B cell (primary cell): ENCODE results near the gene NDUFV2. TPM values are rescaled to one million over a fixed set of nuclear protein-coding genes. Genes with fewer than 3 reads are reported as not detected.
"Not testable (repeated sequence)": the region's sequence is repeated elsewhere in the genome, so short reads cannot be mapped to it uniquely, and the experiment has no call there.

Experiments used
- ATAC-seq: fragments of 200-7000 bp; cut with Tn5 transposase; one replicate; pipeline ENCODE4 v1.10.0; 2021; ENCODE audit warnings: low read depth, mild to moderate bottlenecking, moderate number of reproducible peaks, moderate library complexity
- CTCF ChIA-PET: fragments of 350-600 bp; sonication (Branson Sonifier 250); formaldehyde crosslinking; loops from one replicate; lab custom pipeline; 2021; ENCODE audit warnings: antibody characterized with exemption, inconsistent platforms; lab: Charles Lee
- POLR2A ChIA-PET: fragments of 350-600 bp; sonication (Branson Sonifier 250); formaldehyde crosslinking; loops from one replicate; lab custom pipeline; 2021; ENCODE audit warnings: antibody characterized with exemption; lab: Charles Lee
- DNase-seq: peaks from one replicate; pipeline ENCODE4 v3.0.0; 2013
- H2AFZ ChIP-seq: 2 replicates; pipeline ENCODE4 v1.6.1; 2012; ENCODE audit warnings: mild to moderate bottlenecking, low read depth, low read length; ENCODE audit not compliant: insufficient read depth, poor library complexity, severe bottlenecking
- H3K27ac ChIP-seq, 2 donors: 1 replicate in 1 of 2; 2 replicates in 1 of 2; pipeline ENCODE4 v1.5.1; 2012 to 2013; ENCODE audit warnings: low read length in 2 of 2, mild to moderate bottlenecking in 2 of 2, moderate library complexity in 1 of 2
- H3K27me3 ChIP-seq, 4 experiments: fragments of 200-600 bp in 1 of 4; sonication (generic) in 1 of 4; replicated peaks in 1 of 4; 1 replicate in 2 of 4; 2 replicates in 2 of 4; pipeline versions ENCODE4 v1.6.1 to v1.7.0; 2013 to 2016; ENCODE audit warnings: low read length in 3 of 4, mild to moderate bottlenecking in 2 of 4, mixed read lengths in 1 of 4, moderate library complexity in 1 of 4; ENCODE audit not compliant: insufficient read depth in 4 of 4, control insufficient read depth in 3 of 4; ENCODE audit errors: control extremely low read depth in 1 of 4
- H3K36me3 ChIP-seq, 2 experiments: replicated peaks in 1 of 2; 1 replicate in 1 of 2; 2 replicates in 1 of 2; pipeline versions ENCODE4 v1.6.1 to v1.7.1; 2013; ENCODE audit warnings: low read length in 1 of 2; ENCODE audit not compliant: insufficient read depth in 2 of 2, control insufficient read depth in 1 of 2; ENCODE audit errors: control extremely low read depth in 1 of 2, extremely low read depth in 1 of 2
- H3K4me1 ChIP-seq, 2 donors: fragments of 200-600 bp in 1 of 2; sonication (generic) in 1 of 2; 1 replicate in 1 of 2; 2 replicates in 1 of 2; pipeline versions ENCODE4 v1.5.1 to v1.6.1; 2013 to 2017; ENCODE audit warnings: low read length in 2 of 2; ENCODE audit not compliant: control insufficient read depth in 2 of 2, insufficient read depth in 2 of 2
- H3K4me2 ChIP-seq: replicated peaks from 2 replicates; pipeline ENCODE3; 2012; ENCODE audit warnings: mild to moderate bottlenecking, low read depth, low read length; ENCODE audit not compliant: poor library complexity, severe bottlenecking
- H3K4me3 ChIP-seq, 5 experiments: fragments of 200-600 bp in 1 of 5; sonication (generic) in 1 of 5; 1 replicate in 3 of 5; 2 replicates in 2 of 5; pipeline versions ENCODE4 v1.5.1 to v1.7.0; 2011 to 2016; ENCODE audit warnings: low read length in 4 of 5, mild to moderate bottlenecking in 4 of 5, low read depth in 2 of 5, control low read depth in 1 of 5, moderate library complexity in 1 of 5; ENCODE audit not compliant: insufficient read depth in 1 of 5; ENCODE audit errors: control extremely low read depth in 1 of 5, extremely low read depth in 1 of 5
- H3K79me2 ChIP-seq: fragments of 200-600 bp; sonication (generic); one replicate; pipeline ENCODE4 v1.6.0; 2016; ENCODE audit warnings: low read length; ENCODE audit not compliant: control insufficient read depth, insufficient read depth
- H3K9ac ChIP-seq: fragments of 200-600 bp; sonication (generic); 2 replicates; pipeline ENCODE4 v1.6.1; 2017; ENCODE audit warnings: mild to moderate bottlenecking, low read length, moderate library complexity
- H3K9me3 ChIP-seq, 3 donors: one replicate each; pipeline versions ENCODE4 v1.6.1 to v1.7.1; 2013; ENCODE audit warnings: low read length in 2 of 3; ENCODE audit not compliant: control insufficient read depth in 2 of 3, insufficient read depth in 1 of 3; ENCODE audit errors: control extremely low read depth in 1 of 3
- H4K20me1 ChIP-seq: 2 replicates; pipeline ENCODE4 v1.6.0; 2012; ENCODE audit warnings: mild to moderate bottlenecking, low read length; ENCODE audit not compliant: insufficient read depth, control insufficient read depth, poor library complexity, severe bottlenecking
- H3K27ac Mint-ChIP-seq: one replicate; pipeline ENCODE4 v1.8.0; 2021; ENCODE audit warnings: mixed read lengths
- H3K27me3 Mint-ChIP-seq: one replicate; pipeline ENCODE4 v1.8.0; 2021; ENCODE audit warnings: mixed read lengths
- H3K4me1 Mint-ChIP-seq: one replicate; pipeline ENCODE4 v1.8.0; 2021; ENCODE audit warnings: mixed read lengths
- H3K4me3 Mint-ChIP-seq: one replicate; pipeline ENCODE4 v1.8.0; 2021; ENCODE audit warnings: mixed read lengths
- H3K9me3 Mint-ChIP-seq: one replicate; pipeline ENCODE4 v1.8.0; 2022; ENCODE audit warnings: mixed read lengths; ENCODE audit not compliant: insufficient read depth
- EZH2 ChIP-seq: IDR thresholded peaks from 2 replicates; pipeline ENCODE4 v1.6.1; 2012; ENCODE audit warnings: borderline replicate concordance, low read depth, mild to moderate bottlenecking, moderate library complexity, low read length; ENCODE audit not compliant: insufficient read depth, poor library complexity, severe bottlenecking
- WGBS: methylation state at CpG from one replicate; pipeline ENCODE4 v1.1.5; 2013; ENCODE audit warnings: missing lambda C conversion rate; ENCODE audit not compliant: insufficient coverage; 5-methylcytosine and 5-hydroxymethylcytosine counted together
- intact Hi-C: fragments of 100-400 bp; cut with micrococcal nuclease; formaldehyde crosslinking; loops from one replicate; pipeline ENCODE4 v1.10.0; 2022
- polyA plus RNA-seq: library from polyadenylated mRNA; depleted of rRNA; stranded (reverse); fragments of >200 nt; gene quantifications from 2 replicates; pipeline ENCODE4 v1.2.3, GENCODE V29; 2012
- total RNA-seq, 2 donors: library from RNA; stranded (reverse); fragments of 120-200 nt in 1 of 2; gene quantifications; 1 replicate in 1 of 2; 2 replicates in 1 of 2; pipeline versions ENCODE4 v1.2.3 to v1.2.4, GENCODE V29; 2013 to 2022
- TF ChIP-seq, protein P1 (sequence below): fragments of 200-600 bp; IDR thresholded peaks from one replicate; pipeline ENCODE4 v1.8.0; 2022; ENCODE audit warnings: antibody characterized with exemption, mild to moderate bottlenecking

The NDUFV2 gene
- total and polyA plus RNA-seq, 2 donors (not counting 1 experiment from before 2014, with no cell fraction given) = 44.4 to 137 TPM

DNA sequence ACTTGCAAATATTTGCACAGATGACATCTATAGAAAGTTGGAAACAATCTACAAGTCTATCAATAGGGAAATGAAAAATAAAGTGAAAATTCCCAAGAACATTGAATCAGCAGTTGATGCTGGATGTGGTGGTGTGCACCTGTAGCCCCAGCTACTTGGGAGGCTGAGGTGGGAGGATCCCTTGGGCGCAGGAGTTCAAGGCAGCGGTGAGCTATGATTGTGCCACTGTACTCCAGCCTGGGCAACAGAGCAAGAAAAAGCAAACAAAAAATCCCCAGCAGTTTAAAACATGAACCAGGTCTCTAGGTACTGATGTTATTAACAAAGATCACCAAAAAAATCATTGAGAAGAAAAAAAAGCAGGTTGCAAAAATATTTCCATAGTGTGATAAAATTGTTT, 15.4 kb upstream of the NDUFV2 start:
- Histone ChIP-seq H4K20me1 (no peaks in the 10 kb centered on the region), H3K9ac (no peak overlapping the region), H3K27me3 (no peaks in the 10 kb centered on the region), H3K27ac (no peak overlapping the region), H3K4me3 (no peak overlapping the region), H3K4me1 (peaks cover 15 to 17% of the 10 kb centered on the region in 2 donors), H3K36me3 (no peaks in the 10 kb centered on the region), H3K4me2 (no peak overlapping the region), H3K9me3 (no peaks in the 10 kb centered on the region), H3K79me2 (no peaks in the 10 kb centered on the region), H2AFZ (no peak overlapping the region)
- H3K4me1 Mint-ChIP-seq = peaks cover 19% of the 10 kb centered on the region
- DNase-seq (no peak), ATAC-seq (no peak)
- intact Hi-C loops = no loop called here
- no peak for TF ChIP-seq EZH2
- TF ChIP-seq, protein P1, sequence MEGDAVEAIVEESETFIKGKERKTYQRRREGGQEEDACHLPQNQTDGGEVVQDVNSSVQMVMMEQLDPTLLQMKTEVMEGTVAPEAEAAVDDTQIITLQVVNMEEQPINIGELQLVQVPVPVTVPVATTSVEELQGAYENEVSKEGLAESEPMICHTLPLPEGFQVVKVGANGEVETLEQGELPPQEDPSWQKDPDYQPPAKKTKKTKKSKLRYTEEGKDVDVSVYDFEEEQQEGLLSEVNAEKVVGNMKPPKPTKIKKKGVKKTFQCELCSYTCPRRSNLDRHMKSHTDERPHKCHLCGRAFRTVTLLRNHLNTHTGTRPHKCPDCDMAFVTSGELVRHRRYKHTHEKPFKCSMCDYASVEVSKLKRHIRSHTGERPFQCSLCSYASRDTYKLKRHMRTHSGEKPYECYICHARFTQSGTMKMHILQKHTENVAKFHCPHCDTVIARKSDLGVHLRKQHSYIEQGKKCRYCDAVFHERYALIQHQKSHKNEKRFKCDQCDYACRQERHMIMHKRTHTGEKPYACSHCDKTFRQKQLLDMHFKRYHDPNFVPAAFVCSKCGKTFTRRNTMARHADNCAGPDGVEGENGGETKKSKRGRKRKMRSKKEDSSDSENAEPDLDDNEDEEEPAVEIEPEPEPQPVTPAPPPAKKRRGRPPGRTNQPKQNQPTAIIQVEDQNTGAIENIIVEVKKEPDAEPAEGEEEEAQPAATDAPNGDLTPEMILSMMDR = no peak
- no CpG with 5 or more reads among the region's 2 CpGs for WGBS
- no peak overlapping the region for H3K4me3 Mint-ChIP-seq
- H3K27me3 Mint-ChIP-seq = no peaks in the 10 kb centered on the region
- ChIA-PET POLR2A (no interaction called here), CTCF (no interaction called here)
- no peaks in the 10 kb centered on the region for H3K9me3 Mint-ChIP-seq
- no peak overlapping the region for H3K27ac Mint-ChIP-seq

DNA sequence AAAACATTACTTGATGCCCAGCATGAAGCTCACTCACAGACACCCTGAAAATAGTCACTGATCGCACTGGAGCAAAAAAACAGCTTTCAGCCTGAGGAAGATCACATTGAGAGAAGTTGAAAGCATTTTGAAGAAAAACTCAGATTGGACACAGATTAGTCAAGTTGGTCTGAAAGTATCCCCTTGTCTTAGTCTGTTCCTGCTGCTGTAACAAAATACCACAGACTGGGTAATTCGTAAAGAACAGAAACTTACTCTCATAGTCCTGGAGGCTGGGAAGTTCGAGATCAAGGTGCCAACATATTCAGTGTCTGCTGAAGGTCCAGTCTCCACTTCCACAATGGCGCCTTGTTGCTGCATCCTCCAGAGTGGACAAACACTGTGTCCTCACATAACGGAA, 14.2 kb upstream of the NDUFV2 start:
- Histone ChIP-seq H3K27me3 (no peaks in the 10 kb centered on the region), H3K36me3 (no peaks in the 10 kb centered on the region), H3K4me2 (no peak overlapping the region), H3K27ac (no peak overlapping the region), H3K9me3 (no peaks in the 10 kb centered on the region), H3K9ac (no peak overlapping the region), H3K4me3 (no peak overlapping the region), H3K79me2 (no peaks in the 10 kb centered on the region), H3K4me1 (peaks cover 6 to 8% of the 10 kb centered on the region in 2 donors), H4K20me1 (no peaks in the 10 kb centered on the region), H2AFZ (no peak overlapping the region)
- 93% methylated on average over 4 of the region's 5 CpGs for WGBS
- H3K4me3 Mint-ChIP-seq = no peak overlapping the region
- no peaks in the 10 kb centered on the region for H3K9me3 Mint-ChIP-seq
- POLR2A ChIA-PET = no interaction called here
- no peak for ATAC-seq
- H3K27ac Mint-ChIP-seq = no peak overlapping the region
- CTCF ChIA-PET = interaction anchor here (0.7 kb wide), 1 partner anchor 14 kb away, joined by 3 read pairs; no protein-coding TSS in a partner anchor
- intact Hi-C loops = no loop called here
- DNase-seq = no peak
- peaks cover 8% of the 10 kb centered on the region for H3K4me1 Mint-ChIP-seq
- TF ChIP-seq, protein P1 = no peak
- no peak for TF ChIP-seq EZH2
- H3K27me3 Mint-ChIP-seq = no peaks in the 10 kb centered on the region

DNA sequence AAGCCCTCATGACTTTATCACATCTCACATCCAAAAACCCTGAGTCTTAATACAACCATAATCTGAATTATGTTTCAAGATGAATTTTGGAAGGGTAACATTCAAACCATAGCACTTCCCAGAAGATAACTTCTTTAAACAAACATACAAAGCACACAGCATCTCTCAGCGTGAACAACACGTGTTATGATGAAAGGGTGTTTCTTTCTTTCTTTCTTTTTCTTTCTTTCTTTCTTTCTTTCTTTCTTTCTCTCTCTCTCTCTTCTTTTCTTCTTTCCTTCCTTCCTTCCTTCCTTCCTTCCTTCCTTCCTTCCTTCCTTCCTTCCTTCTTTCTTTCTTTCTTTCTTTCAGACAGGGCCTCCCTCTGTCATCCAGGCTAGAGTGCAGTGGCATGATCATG, 13.8 kb upstream of the NDUFV2 start:
- POLR2A ChIA-PET, H3K4me2 ChIP-seq, ATAC-seq, H3K27ac ChIP-seq, H3K36me3 ChIP-seq, H3K27me3 ChIP-seq, H3K4me1 Mint-ChIP-seq, H3K4me1 ChIP-seq, H3K9me3 Mint-ChIP-seq, H4K20me1 ChIP-seq, H3K4me3 ChIP-seq, H3K4me3 Mint-ChIP-seq, H3K27ac Mint-ChIP-seq, H3K9ac ChIP-seq, H3K79me2 ChIP-seq, H2AFZ ChIP-seq, H3K27me3 Mint-ChIP-seq, H3K9me3 ChIP-seq, DNase-seq, intact Hi-C loops, CTCF ChIA-PET: not testable (repeated sequence)
- WGBS = no CpG with 5 or more reads among the region's 2 CpGs
